Ammon's horn (tissue), 1 donor: ENCODE measurements around the gene PLXNA2.

Experiments used
- DNase-seq: peaks from one replicate; pipeline ENCODE4 v3.0.0-alpha.2; 2016; ENCODE audit warnings: low spot score

PLXNA2 gene

DNA sequence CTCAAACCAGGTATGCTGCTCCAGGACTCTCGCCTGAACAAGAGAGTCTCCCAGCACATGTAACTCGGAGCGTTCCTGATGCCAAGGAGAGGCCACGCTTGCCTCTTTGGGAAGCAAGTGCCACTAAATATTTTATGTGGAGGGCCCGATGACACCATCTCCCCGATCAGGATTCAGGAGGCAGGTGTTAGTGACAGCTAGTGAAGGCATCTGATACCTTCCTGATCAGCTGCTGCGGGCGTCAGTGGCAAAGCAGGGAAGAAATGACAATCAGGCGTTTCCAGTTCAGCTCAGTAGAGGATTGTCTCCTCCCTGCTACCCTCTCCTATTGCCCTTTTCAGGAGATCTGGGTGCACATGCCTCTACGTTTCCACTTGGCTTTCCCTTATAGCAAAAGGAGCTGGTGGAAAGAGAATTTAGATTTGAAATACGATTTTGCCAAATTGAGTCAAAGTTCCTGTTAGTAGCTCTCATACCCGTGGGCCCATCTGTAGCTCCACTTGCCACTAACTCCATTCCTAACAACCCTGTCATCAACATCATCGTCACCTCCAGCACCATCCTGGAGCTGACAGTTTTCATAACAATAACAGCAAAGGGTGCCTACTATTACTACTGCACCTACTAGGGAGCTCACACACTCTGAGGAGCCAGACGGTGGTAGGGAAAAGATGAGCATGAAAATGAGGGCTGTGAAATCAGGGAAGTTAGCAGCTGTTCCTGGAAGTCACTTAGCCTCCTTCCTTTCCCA is 21.6 kb downstream of the PLXNA2 start:
- DNase-seq = no peak

DNA sequence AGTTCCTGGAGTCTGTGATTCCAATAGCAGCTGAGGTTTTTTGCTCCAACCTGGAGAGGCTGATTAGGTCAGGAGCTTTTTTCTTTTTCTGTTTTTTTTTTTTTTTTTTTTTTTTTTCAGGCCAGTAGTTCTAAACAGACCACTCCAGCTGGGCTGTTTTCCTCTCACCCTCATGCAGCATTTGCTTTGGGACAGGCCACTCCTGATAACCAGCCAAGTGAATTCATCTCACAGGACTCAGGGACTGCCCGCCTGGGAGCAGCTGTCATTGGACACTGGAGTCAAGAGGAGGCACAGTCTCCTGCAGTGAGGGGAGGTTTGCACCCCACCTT is 22.9 kb downstream of the PLXNA2 start:
- DNase-seq = no peak

DNA sequence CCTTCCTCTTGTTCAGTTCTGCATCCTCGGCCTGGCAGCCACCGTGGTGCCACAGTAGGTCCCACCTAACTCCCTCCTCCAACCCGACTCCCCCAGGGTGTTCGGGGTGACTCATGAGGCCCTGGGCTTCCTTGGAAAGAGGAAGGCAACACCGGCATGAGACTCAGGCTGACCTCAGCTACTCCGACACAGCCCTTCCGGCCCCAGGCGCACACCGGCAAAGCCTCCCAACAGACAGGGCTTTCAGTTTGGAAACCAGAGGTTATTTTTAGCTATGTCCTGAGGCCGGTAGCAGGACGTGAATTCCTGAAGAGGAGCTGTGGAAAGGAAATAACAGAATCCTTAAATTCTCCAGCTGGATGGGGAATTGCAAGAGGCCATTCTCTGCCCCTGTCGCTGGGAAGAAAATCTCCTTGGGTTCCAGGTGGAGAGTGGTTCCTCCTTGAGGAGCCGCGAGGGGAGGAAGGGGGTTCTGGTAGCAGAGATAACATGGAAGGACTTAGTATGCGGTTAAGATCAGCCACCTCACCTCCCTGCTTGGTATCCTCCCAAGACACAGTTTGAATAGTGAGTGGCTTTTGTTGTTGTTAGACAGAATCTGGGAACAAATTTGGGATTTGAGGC is 24.4 kb downstream of the PLXNA2 start:
- no peak for DNase-seq

DNA sequence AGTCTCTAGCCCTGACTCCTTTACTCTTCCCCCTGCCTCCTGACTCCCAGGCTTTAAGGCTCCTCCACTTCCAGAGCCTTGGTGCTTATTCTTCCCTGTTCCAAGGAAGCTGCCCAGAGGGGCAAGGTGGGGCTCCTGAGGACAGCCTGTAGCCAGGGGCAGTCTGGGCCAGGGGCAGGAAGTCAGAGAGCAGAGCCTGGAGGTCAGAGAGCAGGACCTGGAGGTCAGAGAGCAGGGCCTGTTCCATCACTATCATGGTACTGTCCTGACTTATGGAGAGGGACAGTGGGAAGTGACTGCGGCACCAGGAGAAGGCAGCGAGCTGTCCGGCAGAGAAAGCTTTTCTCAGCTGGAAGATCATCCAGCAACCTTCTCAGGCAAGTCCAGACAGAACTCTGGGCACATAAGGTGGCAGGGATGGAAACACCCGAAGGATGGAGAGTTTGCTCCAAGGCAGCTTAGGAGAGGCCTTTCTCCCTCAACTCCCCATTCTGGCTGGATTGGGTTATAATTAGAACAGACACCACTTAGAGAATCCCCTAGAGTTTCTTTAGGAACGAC is 25.0 kb downstream of the PLXNA2 start:
- no peak for DNase-seq

DNA sequence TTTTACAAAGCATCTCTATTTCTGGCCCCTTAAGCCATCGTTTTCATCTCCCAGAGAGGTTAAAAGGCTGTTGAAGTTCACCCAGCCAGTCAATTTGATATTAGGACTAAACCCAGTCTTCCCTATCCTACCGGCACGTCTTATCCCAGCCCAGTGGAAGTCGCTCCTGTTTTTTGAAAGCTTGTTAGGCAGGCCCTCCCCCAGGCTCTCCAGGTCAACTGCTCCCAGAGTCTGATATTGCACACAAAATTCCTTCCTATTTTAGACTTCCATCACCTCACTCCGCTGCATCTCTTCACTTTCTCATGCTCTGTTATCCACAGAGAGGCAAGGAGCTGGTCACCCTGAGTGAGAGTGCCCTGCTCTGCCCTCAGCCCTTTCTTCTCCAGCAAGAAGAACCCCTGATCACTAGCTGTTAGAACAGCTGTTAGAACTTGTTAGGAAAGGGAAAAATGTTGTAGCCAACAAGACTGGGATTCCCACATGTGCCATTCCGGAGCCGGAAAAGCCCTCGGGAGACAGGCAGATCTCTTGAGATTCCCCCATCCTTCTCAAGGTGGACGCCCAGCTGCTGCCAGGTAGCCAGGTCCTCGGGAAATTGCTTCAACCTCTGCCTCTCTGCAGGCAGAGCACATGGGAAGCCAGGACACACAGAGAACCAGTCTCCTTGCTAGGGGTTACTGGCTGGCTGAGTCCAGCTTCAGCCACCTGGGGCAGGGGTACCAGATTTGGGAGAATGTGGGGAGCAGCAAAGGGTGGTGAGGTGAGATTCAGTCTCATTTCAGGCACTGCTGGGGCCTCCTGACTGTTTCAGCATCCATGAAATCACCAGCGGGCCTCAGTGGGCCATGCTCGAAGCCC is 25.7 kb downstream of the PLXNA2 start:
- DNase-seq = no peak

DNA sequence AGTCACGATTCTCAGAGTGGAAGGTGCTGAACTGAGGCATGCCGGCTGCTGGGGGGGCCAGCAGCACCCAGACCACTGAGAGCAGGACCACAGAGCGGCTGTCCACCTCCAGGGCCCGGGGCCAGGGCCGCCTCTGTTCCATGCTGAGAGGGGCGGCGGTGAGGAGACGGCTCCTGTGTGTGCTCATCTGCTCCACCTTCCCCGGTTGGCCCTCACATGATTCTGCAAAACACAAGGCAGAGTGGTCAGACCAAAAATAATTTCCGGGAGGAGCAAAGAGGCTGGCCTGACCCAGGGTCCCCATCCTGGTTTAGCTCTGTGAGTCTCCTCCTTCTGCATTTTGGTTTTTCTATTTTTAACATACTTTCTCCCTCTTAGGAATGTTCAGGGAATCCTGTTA is 26.4 kb downstream of the PLXNA2 start:
- DNase-seq = no peak

DNA sequence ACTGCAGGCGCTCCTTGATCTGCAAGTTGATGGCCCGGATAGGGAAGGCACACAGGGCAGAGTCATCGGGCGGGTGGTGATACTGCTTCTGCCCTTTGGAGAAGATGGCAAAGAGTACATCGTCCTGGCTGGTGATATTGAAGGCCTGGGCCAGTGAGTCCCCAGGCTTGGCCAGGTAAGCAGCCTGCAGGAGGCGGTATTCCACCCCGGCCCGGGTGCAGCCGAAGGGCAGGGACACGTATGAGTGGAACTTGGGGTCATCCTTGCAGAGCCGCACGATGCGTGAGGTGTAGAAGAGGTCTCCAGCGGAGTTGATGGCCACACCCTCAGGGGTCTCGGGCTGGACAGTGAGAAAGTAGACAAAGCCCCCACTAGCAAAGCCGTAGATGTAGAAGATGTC is 27.4 kb downstream of the PLXNA2 start:
- DNase-seq = no peak

DNA sequence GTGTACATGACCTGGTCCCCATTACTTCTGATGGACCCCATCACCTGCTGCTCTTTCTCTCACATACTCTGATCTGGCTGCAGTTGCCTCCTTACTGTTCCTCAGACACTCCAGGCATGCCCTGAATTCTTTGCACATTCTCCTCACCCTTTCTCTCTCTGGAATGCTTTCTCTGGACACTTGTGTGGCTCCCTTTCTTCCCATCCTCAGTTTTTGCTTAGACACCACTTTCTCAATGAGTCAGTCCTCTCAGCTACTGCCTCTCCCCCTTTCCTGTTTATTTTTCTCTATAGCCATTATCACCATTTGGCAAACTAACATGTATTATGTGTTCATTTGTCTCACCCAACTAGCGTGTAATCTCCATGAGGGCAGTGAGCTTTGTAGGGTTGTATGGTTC is 28.1 kb downstream of the PLXNA2 start:
- DNase-seq = no peak

DNA sequence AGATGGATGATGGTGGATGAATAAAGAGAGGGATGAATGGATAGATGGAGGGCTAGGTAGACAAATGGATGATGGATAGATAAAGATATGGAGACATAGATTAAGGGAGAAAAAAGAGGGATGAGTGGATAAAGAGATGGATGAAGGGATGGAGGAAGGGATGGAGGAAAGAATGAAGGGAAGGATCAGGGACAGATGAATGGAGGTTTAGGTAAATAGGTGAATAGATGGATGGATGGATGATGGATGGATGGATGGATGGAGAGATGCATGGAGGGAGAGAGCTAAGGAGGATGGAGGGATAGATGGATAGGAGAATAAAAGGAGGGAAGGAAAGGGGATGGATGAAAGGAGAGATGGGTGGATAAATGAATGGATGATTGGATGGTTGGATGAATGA is 28.8 kb downstream of the PLXNA2 start:
- DNase-seq = no peak

DNA sequence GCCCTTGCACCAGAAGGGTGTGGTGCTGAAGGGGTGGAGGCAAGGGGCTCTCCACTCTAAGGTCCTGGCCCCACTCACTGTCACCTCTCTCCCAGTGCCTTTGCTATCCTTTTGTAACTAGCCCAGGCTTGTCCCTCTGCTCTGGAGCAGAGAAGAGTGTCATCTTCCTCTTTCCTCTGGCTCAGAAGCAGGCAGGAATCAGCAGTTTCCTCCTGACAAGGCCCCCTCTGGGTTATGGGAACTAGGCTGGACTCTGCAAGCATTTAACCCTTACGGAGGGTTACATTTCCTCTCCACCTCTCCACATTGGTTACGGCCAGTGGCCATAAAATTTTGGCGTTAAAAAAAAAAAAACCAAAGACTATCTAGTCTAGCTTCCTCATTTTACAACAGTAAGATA is 30.4 kb downstream of the PLXNA2 start:
- DNase-seq = peak; percentile 48

DNA sequence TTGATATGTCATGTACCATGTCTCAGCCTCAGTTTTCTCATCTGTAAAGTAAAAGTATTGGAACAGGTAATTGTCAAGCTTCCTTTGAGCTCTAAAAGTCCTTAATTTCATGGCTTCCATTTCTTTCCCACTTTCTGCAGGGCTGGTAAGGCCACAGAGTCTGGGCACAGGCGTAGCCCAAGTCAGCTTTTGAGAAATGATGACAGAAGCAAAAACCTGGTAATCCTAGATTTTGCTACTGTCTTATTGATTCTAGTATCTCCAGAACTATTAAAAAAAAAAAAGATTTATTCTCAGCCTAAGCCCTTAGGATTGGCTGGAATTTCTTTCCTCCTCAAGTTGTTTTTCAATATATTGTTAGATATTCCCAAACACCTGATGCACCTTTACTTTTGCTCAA is 31.3 kb downstream of the PLXNA2 start:
- no peak for DNase-seq

DNA sequence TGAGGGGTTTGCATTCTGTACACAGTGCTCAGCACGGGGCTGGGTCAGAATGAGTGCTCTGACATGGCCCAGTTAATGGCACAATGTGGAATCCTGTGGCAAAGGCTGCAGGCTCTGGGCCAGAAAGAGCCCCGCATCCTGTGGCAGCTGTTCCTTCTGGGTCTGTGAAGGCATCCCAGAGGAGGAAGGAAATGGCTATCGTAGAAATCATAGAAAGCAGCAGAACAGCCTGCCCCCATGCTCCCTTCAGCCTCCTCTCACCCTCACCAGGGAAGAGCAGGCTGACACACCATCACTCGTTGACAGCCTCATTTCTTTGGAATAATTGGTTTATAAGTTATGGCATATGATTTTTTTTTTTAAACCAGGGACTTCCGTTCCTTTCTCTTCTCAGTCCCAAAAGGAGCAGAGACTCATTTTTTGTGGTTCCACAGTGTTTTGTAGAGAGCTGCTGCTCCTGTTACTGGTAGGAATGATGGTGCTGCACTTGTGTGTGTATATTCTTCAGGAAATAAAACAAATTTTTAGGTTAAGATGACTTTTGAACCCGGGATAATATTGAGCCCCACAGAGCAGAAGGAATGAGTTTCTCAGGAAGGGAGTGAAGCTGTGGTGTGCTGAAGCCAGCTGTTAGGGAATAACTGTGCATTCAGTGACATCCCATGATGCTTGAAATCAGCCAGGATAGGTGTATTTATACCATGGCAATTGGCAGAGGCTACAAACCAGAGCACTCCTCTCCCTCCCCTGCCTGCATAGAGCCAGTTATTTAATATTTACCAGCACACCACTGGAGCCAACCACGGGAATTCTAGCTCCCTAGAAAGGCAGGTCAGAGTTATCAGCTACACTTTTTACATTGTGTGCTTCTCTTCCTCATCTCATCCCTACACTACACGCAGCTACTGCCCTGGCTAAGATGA is 32.0 kb downstream of the PLXNA2 start:
- DNase-seq = peak; percentile 38

DNA sequence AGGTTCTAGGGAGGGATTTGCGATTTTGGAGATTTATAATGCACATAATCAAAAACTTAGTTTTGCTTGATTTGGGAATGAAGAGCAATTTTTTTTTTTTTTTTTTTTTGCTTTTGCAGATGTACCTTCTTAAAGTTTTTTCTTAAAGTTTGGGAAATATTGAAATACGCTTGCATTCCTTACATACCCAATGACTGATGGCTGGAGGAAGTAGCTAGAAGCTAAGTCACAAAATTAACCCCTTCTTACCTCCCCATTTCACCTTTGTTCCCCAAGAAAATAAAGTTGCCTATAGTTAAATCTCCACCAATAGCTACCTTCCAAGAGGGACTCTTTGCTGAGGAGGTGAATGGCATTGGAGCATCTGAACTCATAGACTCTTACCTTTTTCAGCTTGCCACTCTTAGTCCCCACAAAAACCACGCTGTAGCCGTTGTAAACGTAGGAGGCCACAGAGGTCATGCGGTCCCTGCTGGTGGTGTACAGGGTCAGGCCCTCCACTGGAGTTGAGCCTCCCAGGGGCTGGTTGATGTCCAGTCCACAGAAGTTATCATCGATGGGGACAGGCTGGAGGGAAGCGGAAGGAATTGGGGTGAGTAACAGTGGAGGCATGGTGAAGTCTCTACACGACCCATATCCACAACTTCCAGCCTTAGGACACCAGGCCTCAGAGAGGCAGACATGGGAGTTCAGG is 34.1 kb downstream of the PLXNA2 start:
- no peak for DNase-seq

DNA sequence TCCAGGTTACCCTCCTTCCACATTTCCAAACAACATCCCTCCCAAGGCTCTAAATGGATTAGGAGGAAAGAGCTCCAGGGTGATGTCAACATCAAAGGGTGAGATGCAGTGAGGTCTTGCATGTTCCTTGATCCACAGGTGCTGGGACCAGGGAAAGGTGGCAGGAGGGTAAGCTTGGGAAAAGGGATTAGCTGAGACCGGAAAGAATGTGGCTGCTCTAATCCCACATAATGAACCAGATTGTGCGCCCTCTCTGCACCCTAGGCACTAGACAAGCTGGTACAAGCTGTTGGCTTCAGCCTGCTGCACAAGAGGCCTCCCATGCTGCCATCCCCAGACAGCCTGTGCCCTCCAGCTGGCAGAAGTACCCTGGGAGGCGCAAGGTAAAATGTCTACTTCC is 34.9 kb downstream of the PLXNA2 start:
- DNase-seq = no peak

DNA sequence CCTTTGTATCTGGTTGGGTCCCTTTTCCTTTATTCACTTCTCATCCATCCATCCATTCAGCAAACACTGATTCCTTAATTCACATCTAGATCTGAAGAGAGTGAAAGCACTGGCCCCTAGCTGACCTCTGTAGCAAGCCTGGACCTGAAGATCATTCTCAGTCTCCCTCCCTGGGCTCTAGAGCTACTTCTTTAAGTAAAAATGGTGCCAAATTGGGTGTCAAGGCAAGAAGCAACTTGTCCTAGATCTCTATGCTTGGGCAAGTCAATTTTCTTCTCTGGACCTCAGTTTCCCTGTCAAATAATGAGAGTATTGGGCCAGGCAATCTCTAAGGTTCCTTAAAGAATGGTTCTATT is 36.1 kb downstream of the PLXNA2 start:
- DNase-seq = no peak

DNA sequence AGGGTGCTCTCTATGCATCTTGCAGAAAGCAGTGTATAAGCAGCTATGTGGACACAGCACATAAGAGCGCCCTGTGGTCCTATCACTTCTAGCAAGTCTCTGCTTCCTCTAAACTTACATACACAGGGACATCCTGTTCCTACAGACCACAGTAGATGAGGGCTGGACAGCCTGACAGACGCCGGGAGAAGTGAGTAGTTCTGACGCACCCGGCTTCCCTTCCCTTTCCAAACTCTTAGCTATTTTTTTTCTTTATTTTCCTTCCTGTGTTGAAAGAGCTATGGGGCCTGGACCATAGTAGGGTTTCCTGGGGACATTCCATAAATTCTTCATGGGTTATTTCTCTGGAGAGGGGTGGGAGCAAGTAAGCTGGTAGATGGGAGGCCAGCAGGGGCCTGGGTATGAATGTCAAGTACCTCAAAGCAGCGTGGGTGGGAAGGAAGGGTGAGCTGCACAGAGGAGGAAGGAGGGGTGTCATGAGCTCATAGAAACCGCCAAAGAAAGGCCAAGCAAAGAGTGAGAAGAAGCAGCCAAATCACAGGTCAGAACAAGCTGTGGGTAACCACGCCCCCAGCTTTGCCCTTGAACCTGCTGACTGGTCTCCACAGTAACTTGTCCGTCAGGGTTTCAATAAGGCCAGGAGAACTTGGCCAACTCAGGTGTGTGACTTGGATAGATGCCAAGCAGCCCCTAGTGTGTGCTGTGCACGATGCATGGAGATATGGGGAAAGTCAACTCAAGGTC is 36.6 kb downstream of the PLXNA2 start:
- peak; percentile 55 for DNase-seq

DNA sequence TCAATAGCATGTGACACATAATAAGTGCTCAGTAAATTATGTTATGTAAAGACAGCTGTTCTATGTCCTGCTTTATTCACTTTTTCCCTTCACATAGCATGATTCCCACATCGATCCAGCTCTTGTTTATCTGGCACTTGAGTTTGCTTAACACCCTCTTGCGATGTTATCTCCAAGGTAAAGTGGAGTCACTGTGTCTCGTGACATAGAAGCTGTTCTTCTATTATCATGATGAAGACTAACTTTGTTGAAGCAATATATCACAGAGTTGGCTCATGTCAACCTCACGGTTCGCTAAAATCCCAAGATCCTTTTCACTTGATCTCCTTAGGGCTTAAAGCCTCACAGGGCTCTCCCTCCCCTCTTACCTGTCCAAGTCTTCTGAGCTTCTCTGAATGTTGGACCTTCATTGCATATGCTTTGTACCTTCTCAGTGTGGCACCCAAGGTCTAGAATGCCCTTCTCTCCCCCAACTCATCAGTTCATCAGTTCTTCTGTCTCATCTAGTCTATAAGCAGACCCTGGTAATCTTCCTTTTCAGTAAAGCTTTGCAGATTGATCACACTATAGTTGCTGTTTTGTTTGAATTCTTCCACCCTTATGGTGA is 38.0 kb downstream of the PLXNA2 start:
- DNase-seq = no peak

DNA sequence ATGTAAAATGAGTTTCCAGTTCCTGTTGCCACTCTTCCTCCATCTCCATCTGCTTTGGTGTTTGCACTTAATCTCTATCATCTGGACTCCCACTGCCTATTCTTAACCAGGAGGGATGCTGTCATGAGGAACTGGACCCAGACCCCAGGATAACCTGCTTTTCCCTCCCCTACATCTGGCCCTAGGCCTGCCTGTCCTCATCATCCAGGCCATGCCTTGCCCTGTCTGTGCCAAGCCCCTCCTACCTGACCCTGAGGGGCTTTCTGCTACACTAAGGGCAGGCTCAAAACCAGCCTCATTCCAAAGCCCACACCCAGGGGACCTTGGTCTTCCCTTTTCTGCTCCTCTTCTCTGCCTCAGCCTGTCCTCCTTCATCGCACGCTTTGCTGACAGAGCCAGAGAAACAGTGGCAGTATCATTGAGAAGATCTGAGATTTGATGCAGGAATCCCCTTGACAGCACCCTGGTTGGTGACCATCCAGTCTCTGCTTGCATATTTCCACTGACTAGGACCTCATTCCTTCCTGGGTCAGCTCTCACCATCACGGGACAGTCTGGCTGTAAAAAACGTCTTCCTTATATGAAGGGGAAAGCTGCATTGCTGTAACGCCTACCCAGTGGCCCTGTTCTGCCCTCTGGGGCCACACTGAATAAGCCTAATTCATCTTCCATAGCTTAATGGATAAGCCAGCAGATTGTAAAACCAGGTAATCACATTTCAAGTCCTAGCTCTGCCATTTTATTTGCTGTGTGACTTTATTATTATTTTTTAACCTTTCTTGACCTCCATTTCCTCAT is 38.8 kb downstream of the PLXNA2 start:
- no peak for DNase-seq

DNA sequence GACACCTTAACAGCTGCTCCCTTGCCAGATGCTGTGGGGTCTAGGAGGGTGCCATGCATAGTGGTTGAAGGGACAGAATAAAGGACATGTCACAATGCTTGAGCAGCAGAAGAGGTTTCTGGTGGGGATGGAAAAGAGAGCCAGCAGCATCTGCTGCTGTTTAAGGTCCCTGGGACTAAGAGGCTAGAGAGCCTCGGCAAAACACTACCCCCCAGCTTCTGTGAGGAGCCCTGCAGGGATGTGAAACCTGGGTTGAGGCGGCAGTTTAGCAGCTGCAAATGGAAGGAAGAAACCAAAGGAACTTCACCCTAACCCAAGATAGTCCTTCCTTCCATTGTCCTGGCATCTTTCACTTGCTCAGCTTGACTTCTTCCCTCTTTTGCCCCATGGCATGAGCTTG is 39.4 kb downstream of the PLXNA2 start:
- DNase-seq = peak; percentile 42
